GM12878 (cell line): ENCODE data around the gene DNAAF8. TPM values are rescaled to one million over a fixed set of nuclear protein-coding genes. Genes with fewer than 3 reads are reported as not detected.

Experiments
- ATAC-seq: fragments of 200-7000 bp; cut with Tn5 transposase; 3 replicates; pipeline ENCODE4 v1.9.1; 2020; ENCODE audit warnings: mild to moderate bottlenecking, moderate library complexity
- BruUV-seq: library from RNA; stranded (reverse); fragments of 400-500 nt; replicated peaks from 2 replicates; lab custom pipeline; 2021; lab: Mats Ljungman, UMichigan
- CTCF ChIA-PET: fragments of 300-600 bp; sonication (Branson Sonifier 250); formaldehyde crosslinking; extraction: SDS; loops from one replicate; lab custom pipeline; 2021; ENCODE audit warnings: inconsistent platforms; lab: Yijun Ruan, JAX
- POLR2A ChIA-PET: fragments of 350-600 bp; formaldehyde crosslinking; extraction: SDS; loops from one replicate; lab custom pipeline; 2021; ENCODE audit warnings: inconsistent platforms; lab: Charles Lee
- RAD21 ChIA-PET: fragments of 300-600 bp; sonication (Branson Sonifier 250); formaldehyde crosslinking; loops from one replicate; lab custom pipeline; 2023; ENCODE audit warnings: antibody characterized with exemption; ENCODE audit not compliant: unreplicated experiment; lab: Charles Lee
- SMC1A ChIA-PET: fragments of 300-600 bp; sonication (Branson Sonifier 250); formaldehyde crosslinking; loops from one replicate; lab custom pipeline; 2023; ENCODE audit not compliant: unreplicated experiment, uncharacterized antibody; lab: Charles Lee
- DNase-seq: peaks from one replicate; pipeline ENCODE4 v3.0.0-alpha.2; 2011; ENCODE audit warnings: low read depth, low spot score
- FAIRE-seq: peaks from 3 replicates; lab custom pipeline; 2011; peaks lifted over from hg19 to GRCh38; lab: Jason Lieb, UNC
- H2AFZ ChIP-seq: 2 replicates; pipeline ENCODE4 v1.6.0; 2011; ENCODE audit warnings: low read depth, low read length, control low read depth; ENCODE audit not compliant: control insufficient read depth
- H3K27ac ChIP-seq: 2 replicates; pipeline ENCODE4 v1.5.1; 2011; ENCODE audit warnings: control low read depth; ENCODE audit not compliant: control insufficient read depth, insufficient read depth
- H3K27me3 ChIP-seq, 2 experiments: replicated peaks in 1 of 2; 2 replicates each; pipeline versions ENCODE4 v1.6.0 to v1.6.1; 2011; ENCODE audit warnings: low read length in 1 of 2; ENCODE audit not compliant: control insufficient read depth in 2 of 2, insufficient read depth in 2 of 2
- H3K36me3 ChIP-seq, 2 experiments: 2 replicates each; pipeline ENCODE4 v1.5.1; 2011; ENCODE audit warnings: low read length in 1 of 2; ENCODE audit not compliant: control insufficient read depth in 2 of 2, insufficient read depth in 2 of 2
- H3K4me1 ChIP-seq: 2 replicates; pipeline ENCODE4 v1.6.1; 2011; ENCODE audit warnings: mild to moderate bottlenecking, low read length, moderate library complexity, mixed read lengths; ENCODE audit not compliant: control insufficient read depth, insufficient read depth
- H3K4me2 ChIP-seq: 2 replicates; pipeline ENCODE4 v1.6.0; 2011; ENCODE audit warnings: control low read depth; ENCODE audit not compliant: control insufficient read depth, insufficient read depth
- H3K4me3 ChIP-seq: fragments of 200-600 bp; sonication (generic); 2 replicates; pipeline ENCODE4 v1.5.1; 2016
- H3K79me2 ChIP-seq: 2 replicates; pipeline ENCODE4 v1.6.0; 2011; ENCODE audit warnings: low read length; ENCODE audit not compliant: control insufficient read depth, insufficient read depth
- H3K9ac ChIP-seq: 2 replicates; pipeline ENCODE4 v1.8.0; 2011; ENCODE audit warnings: low read length, control low read depth, mixed read lengths; ENCODE audit not compliant: control insufficient read depth, insufficient read depth
- H3K9me3 ChIP-seq: replicated peaks from 3 replicates; pipeline ENCODE4 v1.5.1; 2011; ENCODE audit warnings: mild to moderate bottlenecking, low read length; ENCODE audit not compliant: control insufficient read depth, insufficient read depth
- H4K20me1 ChIP-seq: 2 replicates; pipeline ENCODE4 v1.6.0; 2011; ENCODE audit not compliant: control insufficient read depth, insufficient read depth
- BHLHE40 ChIP-seq, 2 experiments: fragments of 450-650 bp in 1 of 2; IDR thresholded peaks; 2 replicates each; pipeline ENCODE4 v1.6.1; 2011 to 2017; ENCODE audit warnings: low read depth in 2 of 2, borderline replicate concordance in 1 of 2, improper control_type of control experiment in 1 of 2, low read length in 1 of 2, mild to moderate bottlenecking in 1 of 2
- CHD1 ChIP-seq: IDR thresholded peaks from 2 replicates; pipeline ENCODE4 v1.6.1; 2012; ENCODE audit warnings: low read depth, low read length, improper control_type of control experiment
- MLLT1 ChIP-seq: fragments of 450-650 bp; IDR thresholded peaks from 2 replicates; pipeline ENCODE4 v1.6.1; 2016; ENCODE audit warnings: mild to moderate bottlenecking
- NFXL1 ChIP-seq: fragments of 450-650 bp; IDR thresholded peaks from 2 replicates; pipeline ENCODE4 v1.6.1; 2017; ENCODE audit warnings: antibody characterized with exemption, mild to moderate bottlenecking, borderline replicate concordance
- PAX8 ChIP-seq: fragments of 450-650 bp; IDR thresholded peaks from 2 replicates; pipeline ENCODE4 v1.6.1; 2017; ENCODE audit warnings: mild to moderate bottlenecking, moderate library complexity
- SUPT20H ChIP-seq: IDR thresholded peaks from 2 replicates; pipeline ENCODE4 v1.6.1; 2011; ENCODE audit warnings: low read depth, mild to moderate bottlenecking, low read length, moderate library complexity, borderline replicate concordance; ENCODE audit not compliant: control insufficient read depth
- WGBS: methylation state at CpG from one replicate; pipeline ENCODE4 v1.1.6; 2016; ENCODE audit warnings: low lambda C conversion rate; ENCODE audit not compliant: insufficient replicate concordance, insufficient coverage; ENCODE audit errors: missing lambda C conversion rate; 5-methylcytosine and 5-hydroxymethylcytosine counted together
- in situ Hi-C: fragments of 300-500 bp; cut with MboI; formaldehyde crosslinking; loops from 9 replicates; pipeline ENCODE4 v1.14.3; 2018; ENCODE audit warnings: mixed read lengths
- intact Hi-C: fragments of 100-400 bp; cut with micrococcal nuclease; formaldehyde crosslinking; loops from one replicate; pipeline ENCODE4 v1.14.2; 2022; ENCODE audit not compliant: unreplicated experiment
- polyA plus RNA-seq, 11 experiments: library from polyadenylated mRNA; depleted of rRNA in 4 of 11; unstranded in 6 of 11; stranded (reverse) in 5 of 11; fragments of >200 nt; fragmentation: Nextera tagmentation in 4 of 11; fragmentation: Illumina TruSeq in 1 of 11; extraction: Ambion mirVana in 4 of 11; extraction: Trizol in 1 of 11; gene quantifications; 1 replicate in 1 of 11; 2 replicates in 10 of 11; pipeline versions ENCODE4 v1.2.1 to v1.2.3, GENCODE V29; 2011 to 2016; ENCODE audit warnings: inconsistent platforms in 2 of 11, missing spikeins in 2 of 11, low read depth in 1 of 11
- total RNA-seq, 4 experiments: library from RNA; depleted of rRNA in 3 of 4; stranded (reverse); fragments of >200 nt in 3 of 4; fragmentation: Illumina TruSeq in 1 of 4; extraction: Trizol in 1 of 4; gene quantifications; 2 replicates each; pipeline versions ENCODE4 v1.2.1 to v1.2.3, GENCODE V29; 2013 to 2021
- TF ChIP-seq, protein P1 (sequence below): fragments of 450-650 bp; IDR thresholded peaks from 2 replicates; pipeline ENCODE4 v1.6.1; 2018; ENCODE audit warnings: mild to moderate bottlenecking, low read depth, moderate library complexity; ENCODE audit not compliant: partially characterized antibody
- TF ChIP-seq, protein P2 (sequence below): fragments of 450-650 bp; IDR thresholded peaks from 2 replicates; pipeline ENCODE4 v1.6.1; 2017; ENCODE audit warnings: mild to moderate bottlenecking, moderate library complexity

Gene DNAAF8
- total and polyA plus RNA-seq, 10 of the 15 experiments (the other 5 are each of a cell fraction or from before 2014, with no cell fraction given), result 0.01 to 0.78 (median 0.22) TPM; not detected in 2

DNA sequence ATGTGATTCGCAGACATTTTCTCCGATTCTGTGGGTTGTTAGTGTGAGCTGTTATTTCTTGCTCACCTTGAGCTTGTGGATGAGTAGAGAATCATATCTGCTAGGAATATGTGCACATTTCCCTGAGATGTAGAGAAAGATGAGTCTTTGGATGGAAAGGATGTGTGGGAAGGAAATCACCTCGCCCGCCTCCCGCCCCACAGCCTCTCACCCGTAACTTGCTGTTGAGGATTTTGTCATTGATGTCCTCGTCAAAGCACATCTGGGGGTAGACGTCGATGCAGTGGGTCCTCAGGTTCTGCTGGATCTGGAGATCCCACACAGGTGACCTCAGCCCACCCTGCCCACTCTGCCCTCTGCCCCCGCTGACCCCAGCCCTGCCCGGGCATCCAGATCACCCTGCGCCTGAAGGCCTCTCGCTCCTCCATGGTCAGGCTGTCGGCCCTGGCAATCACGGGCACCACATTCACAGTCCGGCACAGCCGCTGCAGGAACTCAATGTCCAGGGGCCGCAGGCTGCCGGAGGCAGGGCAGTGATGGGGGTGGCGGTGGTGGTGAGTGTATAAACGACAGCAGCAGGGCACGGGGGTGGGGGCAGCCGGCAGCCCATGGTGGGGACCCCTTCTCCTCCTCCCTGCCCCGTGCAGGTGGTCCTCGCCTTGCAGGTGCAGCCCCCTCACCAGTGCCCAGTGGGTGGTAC is 49.1 kb downstream of the DNAAF8 start (continued):
- no peak for TF ChIP-seq MLLT1
- no peak for TF ChIP-seq NFXL1
- TF ChIP-seq, protein P1, sequence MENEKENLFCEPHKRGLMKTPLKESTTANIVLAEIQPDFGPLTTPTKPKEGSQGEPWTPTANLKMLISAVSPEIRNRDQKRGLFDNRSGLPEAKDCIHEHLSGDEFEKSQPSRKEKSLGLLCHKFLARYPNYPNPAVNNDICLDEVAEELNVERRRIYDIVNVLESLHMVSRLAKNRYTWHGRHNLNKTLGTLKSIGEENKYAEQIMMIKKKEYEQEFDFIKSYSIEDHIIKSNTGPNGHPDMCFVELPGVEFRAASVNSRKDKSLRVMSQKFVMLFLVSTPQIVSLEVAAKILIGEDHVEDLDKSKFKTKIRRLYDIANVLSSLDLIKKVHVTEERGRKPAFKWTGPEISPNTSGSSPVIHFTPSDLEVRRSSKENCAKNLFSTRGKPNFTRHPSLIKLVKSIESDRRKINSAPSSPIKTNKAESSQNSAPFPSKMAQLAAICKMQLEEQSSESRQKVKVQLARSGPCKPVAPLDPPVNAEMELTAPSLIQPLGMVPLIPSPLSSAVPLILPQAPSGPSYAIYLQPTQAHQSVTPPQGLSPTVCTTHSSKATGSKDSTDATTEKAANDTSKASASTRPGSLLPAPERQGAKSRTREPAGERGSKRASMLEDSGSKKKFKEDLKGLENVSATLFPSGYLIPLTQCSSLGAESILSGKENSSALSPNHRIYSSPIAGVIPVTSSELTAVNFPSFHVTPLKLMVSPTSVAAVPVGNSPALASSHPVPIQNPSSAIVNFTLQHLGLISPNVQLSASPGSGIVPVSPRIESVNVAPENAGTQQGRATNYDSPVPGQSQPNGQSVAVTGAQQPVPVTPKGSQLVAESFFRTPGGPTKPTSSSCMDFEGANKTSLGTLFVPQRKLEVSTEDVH, result no peak
- no peak for TF ChIP-seq SUPT20H

DNA sequence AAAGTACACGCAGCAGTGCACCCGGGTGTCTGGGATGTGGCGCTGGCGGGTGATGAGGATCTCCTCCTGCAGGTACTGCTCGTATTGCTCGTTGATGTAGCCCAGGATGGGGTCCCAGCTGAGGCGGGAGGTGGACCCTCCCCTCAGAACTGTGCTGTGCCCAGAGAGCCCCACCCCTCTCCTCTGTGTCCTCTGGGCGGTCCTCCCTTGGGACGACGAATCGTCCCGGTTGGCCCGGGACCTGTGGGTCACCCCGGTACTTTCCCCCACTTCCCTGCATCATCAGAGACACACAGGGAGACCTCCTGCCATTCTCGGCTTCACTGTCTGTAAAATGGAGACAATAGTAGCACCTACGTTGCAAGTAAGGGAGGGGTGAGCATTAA is 49.6 kb downstream of the DNAAF8 start:
- in situ Hi-C loops, result no loop called here

More for the DNA sequence above, 49.6 kb downstream of the DNAAF8 start:
- ATAC-seq, result no peak
- no TSS peak for BruUV-seq
- no peaks in the 10 kb centered on the region for H3K36me3 ChIP-seq
- ChIA-PET CTCF (no interaction called here), RAD21 (no interaction called here), POLR2A (no interaction called here), SMC1A (no interaction called here)
- no peak for FAIRE-seq
- no peak for DNase-seq
- H2AFZ ChIP-seq, result no peak overlapping the region
- no peak overlapping the region for H3K9ac ChIP-seq
- TF ChIP-seq, protein P2, sequence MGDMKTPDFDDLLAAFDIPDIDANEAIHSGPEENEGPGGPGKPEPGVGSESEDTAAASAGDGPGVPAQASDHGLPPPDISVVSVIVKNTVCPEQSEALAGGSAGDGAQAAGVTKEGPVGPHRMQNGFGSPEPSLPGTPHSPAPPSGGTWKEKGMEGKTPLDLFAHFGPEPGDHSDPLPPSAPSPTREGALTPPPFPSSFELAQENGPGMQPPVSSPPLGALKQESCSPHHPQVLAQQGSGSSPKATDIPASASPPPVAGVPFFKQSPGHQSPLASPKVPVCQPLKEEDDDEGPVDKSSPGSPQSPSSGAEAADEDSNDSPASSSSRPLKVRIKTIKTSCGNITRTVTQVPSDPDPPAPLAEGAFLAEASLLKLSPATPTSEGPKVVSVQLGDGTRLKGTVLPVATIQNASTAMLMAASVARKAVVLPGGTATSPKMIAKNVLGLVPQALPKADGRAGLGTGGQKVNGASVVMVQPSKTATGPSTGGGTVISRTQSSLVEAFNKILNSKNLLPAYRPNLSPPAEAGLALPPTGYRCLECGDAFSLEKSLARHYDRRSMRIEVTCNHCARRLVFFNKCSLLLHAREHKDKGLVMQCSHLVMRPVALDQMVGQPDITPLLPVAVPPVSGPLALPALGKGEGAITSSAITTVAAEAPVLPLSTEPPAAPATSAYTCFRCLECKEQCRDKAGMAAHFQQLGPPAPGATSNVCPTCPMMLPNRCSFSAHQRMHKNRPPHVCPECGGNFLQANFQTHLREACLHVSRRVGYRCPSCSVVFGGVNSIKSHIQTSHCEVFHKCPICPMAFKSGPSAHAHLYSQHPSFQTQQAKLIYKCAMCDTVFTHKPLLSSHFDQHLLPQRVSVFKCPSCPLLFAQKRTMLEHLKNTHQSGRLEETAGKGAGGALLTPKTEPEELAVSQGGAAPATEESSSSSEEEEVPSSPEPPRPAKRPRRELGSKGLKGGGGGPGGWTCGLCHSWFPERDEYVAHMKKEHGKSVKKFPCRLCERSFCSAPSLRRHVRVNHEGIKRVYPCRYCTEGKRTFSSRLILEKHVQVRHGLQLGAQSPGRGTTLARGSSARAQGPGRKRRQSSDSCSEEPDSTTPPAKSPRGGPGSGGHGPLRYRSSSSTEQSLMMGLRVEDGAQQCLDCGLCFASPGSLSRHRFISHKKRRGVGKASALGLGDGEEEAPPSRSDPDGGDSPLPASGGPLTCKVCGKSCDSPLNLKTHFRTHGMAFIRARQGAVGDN, result no peak
- no peak for TF ChIP-seq CHD1
- TF ChIP-seq PAX8, result no peak
- TF ChIP-seq BHLHE40 (IDR thresholded peaks at IDR 0.05; ENCODE audit: borderline replicate concordance in 1 of 2, low read depth in 2 of 2, low read length in 1 of 2), result no peak
- no peak overlapping the region for H3K4me3 ChIP-seq
- H3K27me3 ChIP-seq, result no peaks in the 10 kb centered on the region
- no peak overlapping the region for H3K27ac ChIP-seq
- H3K79me2 ChIP-seq, result no peaks in the 10 kb centered on the region
- H3K4me2 ChIP-seq, result no peak overlapping the region
- 46% methylated on average over 16 of the region's 16 CpGs for WGBS
- no peaks in the 10 kb centered on the region for H3K9me3 ChIP-seq
- no peaks in the 10 kb centered on the region for H3K4me1 ChIP-seq
- intact Hi-C loops, result no loop called here
- no peaks in the 10 kb centered on the region for H4K20me1 ChIP-seq
